Peyer's patch (tissue), 4 donors: ENCODE data around the gene CPNE2. TPM values are rescaled to one million over a fixed set of nuclear protein-coding genes. Genes with fewer than 3 reads are reported as not detected.

Experiments
- DNase-seq, 3 donors: peaks; one replicate each; pipeline ENCODE4 v3.0.0-alpha.2; 2017 to 2019
- H3K27ac ChIP-seq, 4 donors: fragments of 200-600 bp; sonication (generic); one replicate each; pipeline ENCODE4 v1.5.1; 2016 to 2019
- H3K27me3 ChIP-seq, 2 donors: fragments of 200-600 bp; sonication (generic); one replicate each; pipeline ENCODE4 v1.5.1; 2019
- H3K36me3 ChIP-seq, 3 donors: fragments of 200-600 bp; sonication (generic); one replicate each; pipeline ENCODE4 v1.5.1; 2016 to 2019
- H3K4me1 ChIP-seq, 4 donors: fragments of 200-600 bp; sonication (generic); one replicate each; pipeline ENCODE4 v1.5.1; 2016 to 2019
- H3K4me3 ChIP-seq, 4 donors: fragments of 200-600 bp; sonication (generic); 1 replicate in 3 of 4; 2 replicates in 1 of 4; pipeline ENCODE4 v1.5.1; 2016 to 2019; ENCODE audit warnings: mild to moderate bottlenecking in 1 of 4
- H3K9me3 ChIP-seq, 4 donors: fragments of 200-600 bp; sonication (generic); one replicate each; pipeline ENCODE4 v1.5.1; 2016 to 2019; ENCODE audit warnings: mild to moderate bottlenecking in 1 of 4
- CTCF ChIP-seq, 6 experiments: fragments of 450-650 bp in 4 of 6; fragments of 200-600 bp in 2 of 6; sonication (generic) in 1 of 6; IDR thresholded peaks; one replicate each; pipeline ENCODE4 v1.5.1; 2017 to 2019; ENCODE audit warnings: antibody characterized with exemption in 6 of 6, mild to moderate bottlenecking in 3 of 6, moderate library complexity in 1 of 6
- POLR2A ChIP-seq, 2 donors: fragments of 450-650 bp; IDR thresholded peaks; one replicate each; pipeline ENCODE4 v1.5.1; 2017; ENCODE audit warnings: antibody characterized with exemption in 2 of 2, mild to moderate bottlenecking in 2 of 2, moderate library complexity in 2 of 2
- total RNA-seq, 4 donors: library from RNA; depleted of rRNA; stranded (reverse); fragments of >200 nt; gene quantifications; one replicate each; pipeline ENCODE4 v1.1.0, GENCODE V29; 2016

Gene CPNE2
- total RNA-seq, 4 donors from 2014 or later: 26.4 to 73.9 (median 64.8) TPM

- Histone ChIP-seq H3K9me3 (no peaks in the 10 kb centered on the region), H3K36me3 (peaks cover 0 to 73% (median 0%) of the 10 kb centered on the region in 3 donors), H3K27me3 (no peaks in the 10 kb centered on the region), H3K27ac (no peak overlapping the region), H3K4me1 (no peaks in the 10 kb centered on the region), H3K4me3 (no peak overlapping the region)
- DNase-seq: no peak
- TF ChIP-seq CTCF (IDR thresholded peaks at IDR 0.05): peak in 5 of 6 experiments; percentile 17 to 84 (median 76)
- no peak for TF ChIP-seq POLR2A (IDR thresholded peaks at IDR 0.05)
These were observed 75.6 kb downstream of the CPNE2 start for GRCh38 chr16:57167953-57168352.

GRCh38 chr16:57169327-57169726 is 76.9 kb downstream of the CPNE2 start:
- H3K9me3 ChIP-seq: no peaks in the 10 kb centered on the region
- H3K27ac ChIP-seq: no peak overlapping the region
- no peaks in the 10 kb centered on the region for H3K4me1 ChIP-seq
- H3K27me3 ChIP-seq: no peaks in the 10 kb centered on the region
- peaks cover 0 to 67% (median 0%) of the 10 kb centered on the region in 3 donors for H3K36me3 ChIP-seq
- TF ChIP-seq CTCF (IDR thresholded peaks at IDR 0.05): no peak
- no peak for TF ChIP-seq POLR2A (IDR thresholded peaks at IDR 0.05)
- H3K4me3 ChIP-seq: no peak overlapping the region
- no peak for DNase-seq

GRCh38 chr16:57172721-57173290 is 80.4 kb downstream of the CPNE2 start:
- Histone ChIP-seq H3K27ac (no peak overlapping the region), H3K4me1 (no peaks in the 10 kb centered on the region), H3K4me3 (no peak overlapping the region), H3K27me3 (no peaks in the 10 kb centered on the region), H3K9me3 (no peaks in the 10 kb centered on the region), H3K36me3 (peaks cover 0 to 43% (median 0%) of the 10 kb centered on the region in 3 donors)
- no peak for TF ChIP-seq CTCF (IDR thresholded peaks at IDR 0.05)
- no peak for TF ChIP-seq POLR2A (IDR thresholded peaks at IDR 0.05)
- no peak for DNase-seq

GRCh38 chr16:57175896-57176295 is 83.5 kb downstream of the CPNE2 start:
- Histone ChIP-seq H3K27me3 (no peaks in the 10 kb centered on the region), H3K9me3 (no peaks in the 10 kb centered on the region), H3K36me3 (peaks cover 0 to 26% (median 0%) of the 10 kb centered on the region in 3 donors), H3K4me1 (no peaks in the 10 kb centered on the region), H3K4me3 (no peak overlapping the region), H3K27ac (no peak overlapping the region)
- no peak for TF ChIP-seq CTCF (IDR thresholded peaks at IDR 0.05)
- TF ChIP-seq POLR2A (IDR thresholded peaks at IDR 0.05): no peak
- DNase-seq: no peak

- no peak for DNase-seq
- Histone ChIP-seq H3K27ac (no peak overlapping the region), H3K4me3 (no peak overlapping the region), H3K36me3 (peaks cover 0 to 6% (median 0%) of the 10 kb centered on the region in 3 donors), H3K27me3 (no peaks in the 10 kb centered on the region), H3K4me1 (no peaks in the 10 kb centered on the region), H3K9me3 (no peaks in the 10 kb centered on the region)
- TF ChIP-seq POLR2A (IDR thresholded peaks at IDR 0.05): no peak
- no peak for TF ChIP-seq CTCF (IDR thresholded peaks at IDR 0.05)
These were observed 85.8 kb downstream of the CPNE2 start for GRCh38 chr16:57178196-57178595.
